Hematopoietic multipotent progenitor cell treated with erythropoietin and hydrocortisone succinate and interleukin-3 and kit ligand, for 8 days (in vitro differentiated cells): ENCODE data around the gene SOX12.
"Not testable (repeated sequence)": the region's sequence is repeated elsewhere in the genome, so short reads cannot be mapped to it uniquely, and the experiment has no call there.

Experiments
- DNase-seq: peaks from one replicate; pipeline ENCODE4 v3.0.0-alpha.2; 2015

Gene SOX12

GRCh38 chr20:363319-364078, 38.1 kb downstream of the SOX12 start:
- DNase-seq = no peak

GRCh38 chr20:364905-365794, 39.8 kb downstream of the SOX12 start:
- peak; percentile 61 for DNase-seq

- DNase-seq = no peak
Measured at GRCh38 chr20:366041-366718, 40.8 kb downstream of the SOX12 start.

GRCh38 chr20:366719-367485, 41.5 kb downstream of the SOX12 start:
- DNase-seq = no peak

- no peak for DNase-seq
Measured at GRCh38 chr20:367486-367887, 42.1 kb downstream of the SOX12 start.

- no peak for DNase-seq
Measured at GRCh38 chr20:368915-369314, 43.6 kb downstream of the SOX12 start.

GRCh38 chr20:370151-370600, 44.8 kb downstream of the SOX12 start:
- DNase-seq = no peak

GRCh38 chr20:370977-371754, 45.8 kb downstream of the SOX12 start:
- no peak for DNase-seq

GRCh38 chr20:371755-372542, 46.6 kb downstream of the SOX12 start:
- DNase-seq = peak; percentile 50

GRCh38 chr20:372543-373082, 47.3 kb downstream of the SOX12 start:
- DNase-seq = not testable (repeated sequence)

GRCh38 chr20:373171-373890, 48.0 kb downstream of the SOX12 start:
- peak; percentile 34 for DNase-seq

GRCh38 chr20:375265-375889, 50.0 kb downstream of the SOX12 start:
- peak; percentile 23 for DNase-seq

GRCh38 chr20:376089-376488, 50.7 kb downstream of the SOX12 start:
- DNase-seq = no peak

- no peak for DNase-seq
Measured at GRCh38 chr20:376750-377149, 51.4 kb downstream of the SOX12 start.

- DNase-seq = not testable (repeated sequence)
Measured at GRCh38 chr20:377578-377977, 52.2 kb downstream of the SOX12 start.

GRCh38 chr20:378961-379336, 53.6 kb downstream of the SOX12 start:
- no peak for DNase-seq
